GM23338 (cell line): ENCODE measurements around the gene TAF11L12. TPM values are rescaled to one million over a fixed set of nuclear protein-coding genes. Genes with fewer than 3 reads are reported as not detected.
A peak's percentile ranks its signal among the peaks of the same experiment; 100 is the strongest.

Experiments
- ATAC-seq: fragments of 200-7000 bp; cut with Tn5 transposase; 3 replicates; pipeline ENCODE4 v1.9.1; 2020
- DNase-seq: peaks from one replicate; pipeline ENCODE4 v3.0.0-alpha.2; 2015; ENCODE audit warnings: low spot score
- H2AFZ ChIP-seq: fragments of 200-600 bp; sonication (generic); 2 replicates; pipeline ENCODE4 v1.8.0; 2016; ENCODE audit warnings: antibody characterized with exemption, mild to moderate bottlenecking, moderate library complexity
- H3F3A ChIP-seq: fragments of 200-600 bp; sonication (generic); replicated peaks from 2 replicates; pipeline ENCODE4 v1.8.0; 2017; ENCODE audit warnings: antibody characterized with exemption, mixed run types, low read depth
- H3K27ac ChIP-seq: fragments of 200-600 bp; sonication (generic); 2 replicates; pipeline ENCODE4 v1.6.1; 2016; ENCODE audit warnings: low read depth
- H3K27me3 ChIP-seq: fragments of 200-600 bp; sonication (generic); 2 replicates; pipeline ENCODE4 v1.8.0; 2016; ENCODE audit warnings: mild to moderate bottlenecking, mixed run types, moderate library complexity; ENCODE audit not compliant: insufficient read depth
- H3K36me3 ChIP-seq: fragments of 200-600 bp; sonication (generic); 2 replicates; pipeline ENCODE4 v1.8.0; 2016; ENCODE audit warnings: mild to moderate bottlenecking; ENCODE audit not compliant: insufficient read depth
- H3K4me1 ChIP-seq: fragments of 200-600 bp; sonication (generic); 2 replicates; pipeline ENCODE4 v1.8.0; 2016; ENCODE audit warnings: mild to moderate bottlenecking, moderate library complexity; ENCODE audit not compliant: insufficient read depth
- H3K4me2 ChIP-seq: fragments of 200-600 bp; sonication (generic); 2 replicates; pipeline ENCODE4 v1.7.1; 2017; ENCODE audit warnings: mixed run types
- H3K4me3 ChIP-seq: fragments of 200-600 bp; sonication (generic); 2 replicates; pipeline ENCODE4 v1.6.1; 2016; ENCODE audit warnings: mixed run types
- H3K79me2 ChIP-seq: fragments of 200-600 bp; sonication (generic); replicated peaks from 2 replicates; pipeline ENCODE4 v1.8.0; 2017; ENCODE audit warnings: mild to moderate bottlenecking; ENCODE audit not compliant: insufficient read depth
- H3K9me2 ChIP-seq: fragments of 200-600 bp; sonication (generic); 2 replicates; pipeline ENCODE4 v1.8.0; 2017; ENCODE audit not compliant: insufficient read depth
- H4K20me1 ChIP-seq: fragments of 200-600 bp; sonication (generic); replicated peaks from 2 replicates; pipeline ENCODE4 v1.8.0; 2017; ENCODE audit warnings: mild to moderate bottlenecking; ENCODE audit not compliant: insufficient read depth
- H3K27ac Mint-ChIP-seq: 2 replicates; pipeline ENCODE4 v1.8.0; 2020; ENCODE audit warnings: inconsistent platforms, mild to moderate bottlenecking, moderate library complexity, mixed read lengths
- H3K27me3 Mint-ChIP-seq: 3 replicates; pipeline ENCODE4 v1.8.0; 2022; ENCODE audit warnings: low read depth, mild to moderate bottlenecking, moderate library complexity, mixed read lengths, inconsistent platforms; ENCODE audit not compliant: insufficient read depth, poor library complexity
- H3K36me3 Mint-ChIP-seq: 3 replicates; pipeline ENCODE4 v1.8.0; 2021; ENCODE audit warnings: low read depth, mild to moderate bottlenecking, inconsistent platforms, moderate library complexity, mixed read lengths
- H3K4me1 Mint-ChIP-seq: 3 replicates; pipeline ENCODE4 v1.8.0; 2020; ENCODE audit warnings: mild to moderate bottlenecking, inconsistent platforms, mixed read lengths
- H3K4me3 Mint-ChIP-seq: 3 replicates; pipeline ENCODE4 v1.8.0; 2021; ENCODE audit warnings: moderate library complexity, mild to moderate bottlenecking, inconsistent platforms, mixed read lengths
- H3K9me3 Mint-ChIP-seq: 3 replicates; pipeline ENCODE4 v1.8.0; 2020; ENCODE audit warnings: moderate library complexity, mild to moderate bottlenecking, inconsistent platforms, mixed read lengths
- CREB1 ChIP-seq: fragments of 250-450 bp; sonication (Bioruptor Pico); IDR thresholded peaks from 2 replicates; pipeline ENCODE4 v1.5.0; 2020; ENCODE audit warnings: low read depth, mild to moderate bottlenecking, moderate library complexity
- EZH2 ChIP-seq: fragments of 200-600 bp; sonication (generic); IDR thresholded peaks from one replicate; pipeline ENCODE4 v1.8.0; 2017; ENCODE audit warnings: antibody characterized with exemption, mild to moderate bottlenecking, low read depth; ENCODE audit not compliant: unreplicated experiment
- JUNB ChIP-seq: IDR thresholded peaks from one replicate; pipeline ENCODE4 v1.6.1; 2016; ENCODE audit warnings: antibody characterized with exemption; ENCODE audit not compliant: unreplicated experiment
- NANOG ChIP-seq: IDR thresholded peaks from 2 replicates; pipeline ENCODE4 v1.6.1; 2016; ENCODE audit warnings: antibody characterized with exemption, borderline replicate concordance
- polyA plus RNA-seq: library from polyadenylated mRNA; unstranded; fragments of >200 nt; fragmentation: Nextera tagmentation; extraction: Ambion mirVana; gene quantifications from 2 replicates; pipeline ENCODE4 v1.2.1, GENCODE V29; 2016
- total RNA-seq: library from RNA; depleted of rRNA; stranded (reverse); fragments of >200 nt; shearing (Covaris generic); gene quantifications from 2 replicates; pipeline ENCODE4 v1.2.3, GENCODE V29; 2014
- TF ChIP-seq, protein P1 (sequence below): IDR thresholded peaks from one replicate; pipeline ENCODE4 v1.6.1; 2018; ENCODE audit warnings: antibody characterized with exemption; ENCODE audit not compliant: unreplicated experiment
- TF ChIP-seq, protein P2 (sequence below): IDR thresholded peaks from 2 replicates; pipeline ENCODE4 v1.6.1; 2016; ENCODE audit warnings: antibody characterized with exemption
- TF ChIP-seq, protein P3 (sequence below), 2 experiments: fragments of 200-600 bp in 1 of 2; sonication (generic) in 1 of 2; conservative IDR thresholded peaks; 2 replicates each; pipeline versions ENCODE4 v1.5.1 to v1.6.1; 2016 to 2017; ENCODE audit warnings: antibody characterized with exemption in 2 of 2, low read depth in 2 of 2, mild to moderate bottlenecking in 2 of 2, moderate library complexity in 1 of 2

TAF11L12 gene
- total and polyA plus RNA-seq, 2 experiments from 2014 or later, result not detected

DNA sequence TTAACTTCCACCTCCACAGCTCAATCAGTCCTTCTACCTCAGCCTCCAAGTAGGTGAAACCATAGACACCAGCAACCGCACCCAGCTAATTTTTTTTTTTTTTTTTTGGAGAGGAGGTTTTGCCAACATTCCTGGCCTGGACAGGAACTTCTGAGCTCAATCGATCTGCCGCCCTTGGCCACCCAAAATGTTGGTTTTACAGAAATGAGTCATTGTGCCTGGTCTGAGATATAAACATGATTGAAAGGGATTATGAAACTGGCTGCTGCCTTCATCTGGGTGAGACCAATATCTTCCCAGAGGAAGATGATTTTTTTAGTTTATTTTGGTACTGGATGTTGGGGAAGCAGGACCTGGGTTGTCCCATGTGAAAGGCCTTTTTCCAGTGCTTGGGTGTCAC lies 9.2 kb downstream of the TAF11L12 start (continued):
- TF ChIP-seq EZH2 (no peak), NANOG (no peak), JUNB (no peak), CREB1 (CRISPR knock-in tag) (no peak)
- TF ChIP-seq, protein P1, sequence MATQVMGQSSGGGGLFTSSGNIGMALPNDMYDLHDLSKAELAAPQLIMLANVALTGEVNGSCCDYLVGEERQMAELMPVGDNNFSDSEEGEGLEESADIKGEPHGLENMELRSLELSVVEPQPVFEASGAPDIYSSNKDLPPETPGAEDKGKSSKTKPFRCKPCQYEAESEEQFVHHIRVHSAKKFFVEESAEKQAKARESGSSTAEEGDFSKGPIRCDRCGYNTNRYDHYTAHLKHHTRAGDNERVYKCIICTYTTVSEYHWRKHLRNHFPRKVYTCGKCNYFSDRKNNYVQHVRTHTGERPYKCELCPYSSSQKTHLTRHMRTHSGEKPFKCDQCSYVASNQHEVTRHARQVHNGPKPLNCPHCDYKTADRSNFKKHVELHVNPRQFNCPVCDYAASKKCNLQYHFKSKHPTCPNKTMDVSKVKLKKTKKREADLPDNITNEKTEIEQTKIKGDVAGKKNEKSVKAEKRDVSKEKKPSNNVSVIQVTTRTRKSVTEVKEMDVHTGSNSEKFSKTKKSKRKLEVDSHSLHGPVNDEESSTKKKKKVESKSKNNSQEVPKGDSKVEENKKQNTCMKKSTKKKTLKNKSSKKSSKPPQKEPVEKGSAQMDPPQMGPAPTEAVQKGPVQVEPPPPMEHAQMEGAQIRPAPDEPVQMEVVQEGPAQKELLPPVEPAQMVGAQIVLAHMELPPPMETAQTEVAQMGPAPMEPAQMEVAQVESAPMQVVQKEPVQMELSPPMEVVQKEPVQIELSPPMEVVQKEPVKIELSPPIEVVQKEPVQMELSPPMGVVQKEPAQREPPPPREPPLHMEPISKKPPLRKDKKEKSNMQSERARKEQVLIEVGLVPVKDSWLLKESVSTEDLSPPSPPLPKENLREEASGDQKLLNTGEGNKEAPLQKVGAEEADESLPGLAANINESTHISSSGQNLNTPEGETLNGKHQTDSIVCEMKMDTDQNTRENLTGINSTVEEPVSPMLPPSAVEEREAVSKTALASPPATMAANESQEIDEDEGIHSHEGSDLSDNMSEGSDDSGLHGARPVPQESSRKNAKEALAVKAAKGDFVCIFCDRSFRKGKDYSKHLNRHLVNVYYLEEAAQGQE, result no peak
- TF ChIP-seq, protein P2, sequence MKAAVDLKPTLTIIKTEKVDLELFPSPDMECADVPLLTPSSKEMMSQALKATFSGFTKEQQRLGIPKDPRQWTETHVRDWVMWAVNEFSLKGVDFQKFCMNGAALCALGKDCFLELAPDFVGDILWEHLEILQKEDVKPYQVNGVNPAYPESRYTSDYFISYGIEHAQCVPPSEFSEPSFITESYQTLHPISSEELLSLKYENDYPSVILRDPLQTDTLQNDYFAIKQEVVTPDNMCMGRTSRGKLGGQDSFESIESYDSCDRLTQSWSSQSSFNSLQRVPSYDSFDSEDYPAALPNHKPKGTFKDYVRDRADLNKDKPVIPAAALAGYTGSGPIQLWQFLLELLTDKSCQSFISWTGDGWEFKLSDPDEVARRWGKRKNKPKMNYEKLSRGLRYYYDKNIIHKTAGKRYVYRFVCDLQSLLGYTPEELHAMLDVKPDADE, result no peak

DNA sequence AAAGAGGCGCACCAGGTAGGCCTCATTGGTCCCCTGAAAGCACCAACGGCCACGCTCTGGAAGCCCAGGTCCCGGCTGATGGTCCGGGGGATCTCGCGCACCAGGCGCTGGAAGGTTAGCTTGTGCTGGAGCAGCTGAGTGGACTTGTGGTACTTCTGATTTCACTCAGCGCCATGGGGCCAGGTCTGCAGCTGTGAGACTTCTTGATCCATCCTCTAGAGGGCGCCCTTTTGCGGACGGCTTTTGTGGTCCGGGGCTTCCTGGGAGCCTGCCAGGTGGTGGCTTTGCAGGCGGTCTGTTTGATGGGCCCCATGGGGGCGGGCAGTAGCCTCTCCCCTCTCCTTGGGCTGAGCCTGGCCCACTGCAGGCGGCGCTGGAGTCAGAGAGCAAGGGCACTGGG lies 10.4 kb downstream of the TAF11L12 start:
- TF ChIP-seq EZH2, result no peak
- TF ChIP-seq, protein P3, sequence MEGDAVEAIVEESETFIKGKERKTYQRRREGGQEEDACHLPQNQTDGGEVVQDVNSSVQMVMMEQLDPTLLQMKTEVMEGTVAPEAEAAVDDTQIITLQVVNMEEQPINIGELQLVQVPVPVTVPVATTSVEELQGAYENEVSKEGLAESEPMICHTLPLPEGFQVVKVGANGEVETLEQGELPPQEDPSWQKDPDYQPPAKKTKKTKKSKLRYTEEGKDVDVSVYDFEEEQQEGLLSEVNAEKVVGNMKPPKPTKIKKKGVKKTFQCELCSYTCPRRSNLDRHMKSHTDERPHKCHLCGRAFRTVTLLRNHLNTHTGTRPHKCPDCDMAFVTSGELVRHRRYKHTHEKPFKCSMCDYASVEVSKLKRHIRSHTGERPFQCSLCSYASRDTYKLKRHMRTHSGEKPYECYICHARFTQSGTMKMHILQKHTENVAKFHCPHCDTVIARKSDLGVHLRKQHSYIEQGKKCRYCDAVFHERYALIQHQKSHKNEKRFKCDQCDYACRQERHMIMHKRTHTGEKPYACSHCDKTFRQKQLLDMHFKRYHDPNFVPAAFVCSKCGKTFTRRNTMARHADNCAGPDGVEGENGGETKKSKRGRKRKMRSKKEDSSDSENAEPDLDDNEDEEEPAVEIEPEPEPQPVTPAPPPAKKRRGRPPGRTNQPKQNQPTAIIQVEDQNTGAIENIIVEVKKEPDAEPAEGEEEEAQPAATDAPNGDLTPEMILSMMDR (conservative IDR thresholded peaks at IDR 0.05; ENCODE audit: low read depth in 2 of 2), result peak; percentile 74 to 81

DNA sequence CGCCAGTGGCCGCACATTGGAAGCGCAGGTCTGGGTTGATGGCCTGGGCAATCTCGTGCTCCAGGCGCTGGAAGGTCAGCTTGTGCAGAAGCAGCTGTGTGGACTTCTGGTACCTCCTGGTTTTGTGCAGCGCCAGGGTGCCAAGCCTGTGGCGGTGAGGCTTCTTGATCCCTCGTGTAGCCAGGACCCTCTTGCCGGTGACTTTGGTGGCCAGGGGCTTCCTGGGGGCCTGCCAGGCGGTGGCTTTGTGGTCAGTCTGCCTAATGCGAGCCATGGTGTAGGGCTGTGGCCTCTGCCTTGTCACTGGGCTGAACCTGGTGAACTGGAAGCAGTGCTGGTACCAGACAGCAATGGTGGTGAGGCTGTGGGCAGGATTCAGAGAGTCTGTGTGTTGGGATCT lies 15.5 kb downstream of the TAF11L12 start:
- ATAC-seq, result no peak
- H3K36me3 ChIP-seq, result no peaks in the 10 kb centered on the region
- Mint-ChIP-seq H3K27ac (no peak overlapping the region), H3K27me3 (peaks cover 2% of the 10 kb centered on the region), H3K36me3 (no peaks in the 10 kb centered on the region), H3K4me1 (no peaks in the 10 kb centered on the region), H3K9me3 (no peaks in the 10 kb centered on the region), H3K4me3 (no peak overlapping the region)
- no peak overlapping the region for H2AFZ ChIP-seq
- H3K27ac ChIP-seq, result no peak overlapping the region
- no peaks in the 10 kb centered on the region for H3K9me2 ChIP-seq
- H3K4me3 ChIP-seq, result no peak overlapping the region
- H3K27me3 ChIP-seq, result no peaks in the 10 kb centered on the region
- H3K4me1 ChIP-seq, result no peaks in the 10 kb centered on the region
- no peaks in the 10 kb centered on the region for H3F3A ChIP-seq
- H3K4me2 ChIP-seq, result no peak overlapping the region
- DNase-seq, result no peak
- H4K20me1 ChIP-seq, result no peaks in the 10 kb centered on the region
- H3K79me2 ChIP-seq, result no peaks in the 10 kb centered on the region
- no peak for TF ChIP-seq NANOG

More for the DNA sequence above, 10.4 kb downstream of the TAF11L12 start:
- no peaks in the 10 kb centered on the region for H3K4me1 Mint-ChIP-seq
- H3K36me3 Mint-ChIP-seq, result no peaks in the 10 kb centered on the region
- no peak overlapping the region for H3K4me2 ChIP-seq
- H3K4me1 ChIP-seq, result no peaks in the 10 kb centered on the region
- H3K27ac Mint-ChIP-seq, result no peak overlapping the region
- H3K27ac ChIP-seq, result no peak overlapping the region
- no peaks in the 10 kb centered on the region for H3K27me3 ChIP-seq
- no peaks in the 10 kb centered on the region for H3K79me2 ChIP-seq
- H3K36me3 ChIP-seq, result no peaks in the 10 kb centered on the region
- H3K9me3 Mint-ChIP-seq, result no peaks in the 10 kb centered on the region
- no peaks in the 10 kb centered on the region for H4K20me1 ChIP-seq
- H3K4me3 Mint-ChIP-seq, result no peak overlapping the region
- ATAC-seq (peak; percentile 97), DNase-seq (peak; percentile 77)
- H3F3A ChIP-seq, result no peaks in the 10 kb centered on the region
- no peak overlapping the region for H3K4me3 ChIP-seq
- peaks cover 3% of the 10 kb centered on the region for H3K27me3 Mint-ChIP-seq
- no peaks in the 10 kb centered on the region for H3K9me2 ChIP-seq
- peak overlapping the region; percentile 59; the same call in 1 of the 2 replicates for H2AFZ ChIP-seq
